GM12878 (cell line): Measurements from ENCODE around the gene GPRIN1. TPM values are rescaled to one million over a fixed set of nuclear protein-coding genes. Genes with fewer than 3 reads are reported as not detected.
A peak's percentile ranks its signal among the peaks of the same experiment; 100 is the strongest.

Experiments used
- CBFB ChIP-seq: IDR thresholded peaks from 2 replicates; pipeline ENCODE4 v1.6.1; 2016; ENCODE audit warnings: antibody characterized with exemption, low read depth
- CHD2 ChIP-seq: IDR thresholded peaks from 2 replicates; pipeline ENCODE4 v1.6.1; 2011; ENCODE audit warnings: low read depth, low read length, improper control_type of control experiment, borderline replicate concordance
- CHD4 ChIP-seq: fragments of 200-600 bp; sonication (generic); IDR thresholded peaks from 2 replicates; pipeline ENCODE4 v1.6.1; 2016; ENCODE audit warnings: mild to moderate bottlenecking
- DPF2 ChIP-seq: fragments of 450-650 bp; IDR thresholded peaks from 2 replicates; pipeline ENCODE4 v1.6.1; 2017; ENCODE audit warnings: mild to moderate bottlenecking
- EED ChIP-seq: sonication (generic); IDR thresholded peaks from 2 replicates; pipeline ENCODE4 v1.6.1; 2016; ENCODE audit warnings: antibody characterized with exemption, low read depth
- ETV6 ChIP-seq, 2 experiments: fragments of 450-650 bp in 1 of 2; IDR thresholded peaks in 1 of 2; conservative IDR thresholded peaks in 1 of 2; 2 replicates each; pipeline ENCODE4 v1.6.1; 2014; ENCODE audit warnings: antibody characterized with exemption in 1 of 2, borderline replicate concordance in 1 of 2, low read depth in 1 of 2, mild to moderate bottlenecking in 1 of 2, moderate library complexity in 1 of 2
- HDAC2 ChIP-seq: fragments of 200-600 bp; sonication (generic); IDR thresholded peaks from 2 replicates; pipeline ENCODE4 v1.6.1; 2017
- KDM1A ChIP-seq: fragments of 200-600 bp; sonication (generic); IDR thresholded peaks from 2 replicates; pipeline ENCODE4 v1.6.1; 2016; ENCODE audit warnings: borderline replicate concordance
- LARP7 ChIP-seq: fragments of 450-650 bp; IDR thresholded peaks from 2 replicates; pipeline ENCODE4 v1.6.1; 2017; ENCODE audit warnings: mild to moderate bottlenecking
- MEF2B ChIP-seq: fragments of 450-650 bp; IDR thresholded peaks from 2 replicates; pipeline ENCODE4 v1.6.1; 2018; ENCODE audit warnings: mild to moderate bottlenecking, moderate library complexity; ENCODE audit not compliant: partially characterized antibody, poor library complexity, severe bottlenecking
- NR2C2 ChIP-seq: IDR thresholded peaks from 2 replicates; pipeline ENCODE4 v1.6.1; 2011; ENCODE audit warnings: borderline replicate concordance, low read depth; ENCODE audit not compliant: control insufficient read depth, insufficient read length
- POLR2AphosphoS2 ChIP-seq: IDR thresholded peaks from 2 replicates; pipeline ENCODE4 v1.6.1; 2011; ENCODE audit warnings: low read depth, mild to moderate bottlenecking, low read length, improper control_type of control experiment, moderate library complexity
- POU2F2 ChIP-seq: IDR thresholded peaks from 3 replicates; pipeline ENCODE4 v1.6.1; 2011; ENCODE audit warnings: low read depth, mild to moderate bottlenecking, low read length, borderline replicate concordance
- RAD51 ChIP-seq: fragments of 450-650 bp; IDR thresholded peaks from 2 replicates; pipeline ENCODE4 v1.6.1; 2016; ENCODE audit warnings: moderate library complexity, mild to moderate bottlenecking, inconsistent platforms
- SIX5 ChIP-seq: IDR thresholded peaks from 2 replicates; pipeline ENCODE4 v1.6.1; 2011; ENCODE audit warnings: mild to moderate bottlenecking, low read depth, low read length, moderate library complexity; ENCODE audit not compliant: severe bottlenecking
- SMAD1 ChIP-seq: fragments of 450-650 bp; IDR thresholded peaks from 2 replicates; pipeline ENCODE4 v1.6.1; 2018; ENCODE audit warnings: mild to moderate bottlenecking, low read depth; ENCODE audit not compliant: partially characterized antibody
- SMAD5 ChIP-seq: IDR thresholded peaks from 2 replicates; pipeline ENCODE4 v1.6.1; 2016; ENCODE audit warnings: antibody characterized with exemption, low read depth
- STAT1 ChIP-seq: fragments of 450-650 bp; conservative IDR thresholded peaks from 2 replicates; pipeline ENCODE4 v1.6.1; 2014; ENCODE audit warnings: antibody characterized with exemption, mild to moderate bottlenecking
- TAF1 ChIP-seq: IDR thresholded peaks from 2 replicates; pipeline ENCODE4 v1.6.1; 2011; ENCODE audit warnings: mild to moderate bottlenecking, low read depth, low read length, borderline replicate concordance
- TBL1XR1 ChIP-seq: IDR thresholded peaks from 2 replicates; pipeline ENCODE4 v1.6.1; 2012; ENCODE audit warnings: low read depth, low read length, improper control_type of control experiment
- ZNF622 ChIP-seq: fragments of 450-650 bp; IDR thresholded peaks from 2 replicates; pipeline ENCODE4 v1.6.1; 2017; ENCODE audit warnings: mild to moderate bottlenecking, inconsistent platforms
- polyA plus RNA-seq, 11 experiments: library from polyadenylated mRNA; depleted of rRNA in 4 of 11; unstranded in 6 of 11; stranded (reverse) in 5 of 11; fragments of >200 nt; fragmentation: Nextera tagmentation in 4 of 11; fragmentation: Illumina TruSeq in 1 of 11; extraction: Ambion mirVana in 4 of 11; extraction: Trizol in 1 of 11; gene quantifications; 1 replicate in 1 of 11; 2 replicates in 10 of 11; pipeline versions ENCODE4 v1.2.1 to v1.2.3, GENCODE V29; 2011 to 2016; ENCODE audit warnings: inconsistent platforms in 2 of 11, missing spikeins in 2 of 11, low read depth in 1 of 11
- total RNA-seq, 4 experiments: library from RNA; depleted of rRNA in 3 of 4; stranded (reverse); fragments of >200 nt in 3 of 4; fragmentation: Illumina TruSeq in 1 of 4; extraction: Trizol in 1 of 4; gene quantifications; 2 replicates each; pipeline versions ENCODE4 v1.2.1 to v1.2.3, GENCODE V29; 2013 to 2021
- TF ChIP-seq, protein P1 (sequence below): fragments of 450-650 bp; IDR thresholded peaks from 2 replicates; pipeline ENCODE4 v1.6.1; 2014; ENCODE audit warnings: mild to moderate bottlenecking
- TF ChIP-seq, protein P2 (sequence below): IDR thresholded peaks from 2 replicates; pipeline ENCODE4 v1.6.1; 2011; ENCODE audit warnings: borderline replicate concordance, low read depth, mild to moderate bottlenecking, moderate library complexity, mixed read lengths, low read length; ENCODE audit not compliant: insufficient read depth; ENCODE audit errors: extremely low read length
- TF ChIP-seq, protein P3 (sequence below): fragments of 150-350 bp; IDR thresholded peaks from 2 replicates; pipeline ENCODE4 v1.6.1; 2016; ENCODE audit warnings: low read depth, low read length
- TF ChIP-seq, protein P4 (sequence below): fragments of 150-350 bp; IDR thresholded peaks from 2 replicates; pipeline ENCODE4 v1.6.1; 2014; ENCODE audit warnings: mild to moderate bottlenecking, low read depth, low read length

Gene GPRIN1
- total and polyA plus RNA-seq, 10 of the 15 experiments (the other 5 are each of a cell fraction or from before 2014, with no cell fraction given): 0.52 to 16.3 (median 4.5) TPM

DNA sequence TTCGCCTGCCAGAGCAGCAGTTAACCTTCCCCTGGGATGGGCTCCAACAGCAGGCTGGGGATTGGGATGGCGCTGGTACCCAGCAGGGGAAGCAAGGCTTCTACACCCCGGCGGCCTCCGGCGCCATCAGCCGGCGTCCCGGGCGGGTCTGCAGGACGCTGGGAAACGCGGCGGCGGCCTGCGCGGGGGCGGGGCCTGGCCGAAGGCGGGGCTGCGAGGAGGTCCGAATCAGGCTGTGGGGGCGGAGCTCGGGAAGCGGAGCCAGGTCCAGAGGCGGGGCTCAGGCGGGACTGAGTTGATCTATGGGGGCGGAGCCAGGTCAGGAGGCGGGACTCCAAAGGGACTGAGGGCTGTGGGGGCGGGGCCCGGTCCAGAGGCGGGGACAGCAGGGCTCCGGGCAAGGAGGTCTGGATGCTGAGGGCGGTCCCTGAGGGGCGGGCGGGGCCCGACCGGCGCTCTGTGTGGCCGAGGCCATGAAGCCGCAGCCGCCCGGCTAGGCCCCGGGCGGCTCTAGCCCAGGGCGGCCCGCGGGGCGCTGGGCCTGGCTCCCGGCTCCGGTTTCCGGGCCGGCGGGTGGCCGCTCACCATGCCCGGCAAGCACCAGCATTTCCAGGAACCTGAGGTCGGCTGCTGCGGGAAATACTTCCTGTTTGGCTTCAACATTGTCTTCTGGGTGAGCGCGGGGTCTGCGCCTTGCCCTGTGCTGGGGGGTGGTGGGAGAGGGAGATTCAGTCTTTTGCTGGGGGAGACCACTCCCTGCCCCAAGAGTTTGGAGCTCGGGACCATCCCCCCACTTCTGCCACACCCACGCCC is 37.3 kb upstream of the GPRIN1 start, which contains the start of gene TSPAN17 (continued):
- TF ChIP-seq, protein P1, sequence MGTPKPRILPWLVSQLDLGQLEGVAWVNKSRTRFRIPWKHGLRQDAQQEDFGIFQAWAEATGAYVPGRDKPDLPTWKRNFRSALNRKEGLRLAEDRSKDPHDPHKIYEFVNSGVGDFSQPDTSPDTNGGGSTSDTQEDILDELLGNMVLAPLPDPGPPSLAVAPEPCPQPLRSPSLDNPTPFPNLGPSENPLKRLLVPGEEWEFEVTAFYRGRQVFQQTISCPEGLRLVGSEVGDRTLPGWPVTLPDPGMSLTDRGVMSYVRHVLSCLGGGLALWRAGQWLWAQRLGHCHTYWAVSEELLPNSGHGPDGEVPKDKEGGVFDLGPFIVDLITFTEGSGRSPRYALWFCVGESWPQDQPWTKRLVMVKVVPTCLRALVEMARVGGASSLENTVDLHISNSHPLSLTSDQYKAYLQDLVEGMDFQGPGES: no peak
- TF ChIP-seq RAD51: no peak
- TF ChIP-seq DPF2: 0 out of 2 replicates have a peak, but pooled peaks have one; percentile 22
- no peak for TF ChIP-seq SMAD1
- TF ChIP-seq, protein P2, sequence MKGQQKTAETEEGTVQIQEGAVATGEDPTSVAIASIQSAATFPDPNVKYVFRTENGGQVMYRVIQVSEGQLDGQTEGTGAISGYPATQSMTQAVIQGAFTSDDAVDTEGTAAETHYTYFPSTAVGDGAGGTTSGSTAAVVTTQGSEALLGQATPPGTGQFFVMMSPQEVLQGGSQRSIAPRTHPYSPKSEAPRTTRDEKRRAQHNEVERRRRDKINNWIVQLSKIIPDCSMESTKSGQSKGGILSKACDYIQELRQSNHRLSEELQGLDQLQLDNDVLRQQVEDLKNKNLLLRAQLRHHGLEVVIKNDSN: no peak
- no peak for TF ChIP-seq HDAC2
- TF ChIP-seq ZNF622: no peak
- no peak for TF ChIP-seq MEF2B
- no peak for TF ChIP-seq POLR2AphosphoS2
- TF ChIP-seq SIX5: no peak
- TF ChIP-seq TAF1: peak; percentile 78; the same call in 1 of the 2 replicates
- TF ChIP-seq, protein P3, sequence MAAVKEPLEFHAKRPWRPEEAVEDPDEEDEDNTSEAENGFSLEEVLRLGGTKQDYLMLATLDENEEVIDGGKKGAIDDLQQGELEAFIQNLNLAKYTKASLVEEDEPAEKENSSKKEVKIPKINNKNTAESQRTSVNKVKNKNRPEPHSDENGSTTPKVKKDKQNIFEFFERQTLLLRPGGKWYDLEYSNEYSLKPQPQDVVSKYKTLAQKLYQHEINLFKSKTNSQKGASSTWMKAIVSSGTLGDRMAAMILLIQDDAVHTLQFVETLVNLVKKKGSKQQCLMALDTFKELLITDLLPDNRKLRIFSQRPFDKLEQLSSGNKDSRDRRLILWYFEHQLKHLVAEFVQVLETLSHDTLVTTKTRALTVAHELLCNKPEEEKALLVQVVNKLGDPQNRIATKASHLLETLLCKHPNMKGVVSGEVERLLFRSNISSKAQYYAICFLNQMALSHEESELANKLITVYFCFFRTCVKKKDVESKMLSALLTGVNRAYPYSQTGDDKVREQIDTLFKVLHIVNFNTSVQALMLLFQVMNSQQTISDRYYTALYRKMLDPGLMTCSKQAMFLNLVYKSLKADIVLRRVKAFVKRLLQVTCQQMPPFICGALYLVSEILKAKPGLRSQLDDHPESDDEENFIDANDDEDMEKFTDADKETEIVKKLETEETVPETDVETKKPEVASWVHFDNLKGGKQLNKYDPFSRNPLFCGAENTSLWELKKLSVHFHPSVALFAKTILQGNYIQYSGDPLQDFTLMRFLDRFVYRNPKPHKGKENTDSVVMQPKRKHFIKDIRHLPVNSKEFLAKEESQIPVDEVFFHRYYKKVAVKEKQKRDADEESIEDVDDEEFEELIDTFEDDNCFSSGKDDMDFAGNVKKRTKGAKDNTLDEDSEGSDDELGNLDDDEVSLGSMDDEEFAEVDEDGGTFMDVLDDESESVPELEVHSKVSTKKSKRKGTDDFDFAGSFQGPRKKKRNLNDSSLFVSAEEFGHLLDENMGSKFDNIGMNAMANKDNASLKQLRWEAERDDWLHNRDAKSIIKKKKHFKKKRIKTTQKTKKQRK: no peak
- peak; percentile 67 for TF ChIP-seq LARP7
- TF ChIP-seq STAT1: no peak
- TF ChIP-seq, protein P4, sequence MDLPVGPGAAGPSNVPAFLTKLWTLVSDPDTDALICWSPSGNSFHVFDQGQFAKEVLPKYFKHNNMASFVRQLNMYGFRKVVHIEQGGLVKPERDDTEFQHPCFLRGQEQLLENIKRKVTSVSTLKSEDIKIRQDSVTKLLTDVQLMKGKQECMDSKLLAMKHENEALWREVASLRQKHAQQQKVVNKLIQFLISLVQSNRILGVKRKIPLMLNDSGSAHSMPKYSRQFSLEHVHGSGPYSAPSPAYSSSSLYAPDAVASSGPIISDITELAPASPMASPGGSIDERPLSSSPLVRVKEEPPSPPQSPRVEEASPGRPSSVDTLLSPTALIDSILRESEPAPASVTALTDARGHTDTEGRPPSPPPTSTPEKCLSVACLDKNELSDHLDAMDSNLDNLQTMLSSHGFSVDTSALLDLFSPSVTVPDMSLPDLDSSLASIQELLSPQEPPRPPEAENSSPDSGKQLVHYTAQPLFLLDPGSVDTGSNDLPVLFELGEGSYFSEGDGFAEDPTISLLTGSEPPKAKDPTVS: no peak
- TF ChIP-seq NR2C2: no peak
- TF ChIP-seq CBFB: no peak
- no peak for TF ChIP-seq CHD4
- TF ChIP-seq TBL1XR1: no peak
- TF ChIP-seq EED: no peak
- TF ChIP-seq SMAD5: peak; percentile 54; the same call in 1 of the 2 replicates
- peak in 1 of 2 experiments; percentile 33; a peak in 2 of 4 replicates for TF ChIP-seq ETV6 (conservative IDR thresholded peaks at IDR 0.05 in 1 of 2, IDR thresholded peaks at IDR 0.05 in 1 of 2; ENCODE audit: borderline replicate concordance in 1 of 2, low read depth in 1 of 2)
- TF ChIP-seq CHD2: no peak
- TF ChIP-seq POU2F2: peak; percentile 77; the same call in 2 of the 3 replicates
- no peak for TF ChIP-seq KDM1A
